ENCODE measurements around the gene STK11. TPM values are rescaled to one million over a fixed set of nuclear protein-coding genes. Genes with fewer than 3 reads are reported as not detected.

STK11 gene
- polyA plus RNA-seq, 1 donor from 2014 or later, result 51.6 TPM

GRCh38 chr19:1229924-1230782 is 24.6 kb downstream of the STK11 start:
- TF ChIP-seq POLR2AphosphoS5 (IDR thresholded peaks at IDR 0.05) (no peak), CTCF (IDR thresholded peaks at IDR 0.05; ENCODE audit: poor library complexity, severe bottlenecking) (no peak), REST (IDR thresholded peaks at IDR 0.05; ENCODE audit: borderline replicate concordance) (no peak), MXI1 (conservative IDR thresholded peaks at IDR 0.05; ENCODE audit: poor library complexity, severe bottlenecking) (no peak), EZH2 (IDR thresholded peaks at IDR 0.05; ENCODE audit: borderline replicate concordance, insufficient read depth, low read length, poor library complexity, severe bottlenecking) (no peak), RAD21 (conservative IDR thresholded peaks at IDR 0.05) (no peak), EP300 (conservative IDR thresholded peaks at IDR 0.05; ENCODE audit: poor library complexity, severe bottlenecking) (no peak), SMC3 (conservative IDR thresholded peaks at IDR 0.05; ENCODE audit: poor library complexity) (no peak), TAF1 (IDR thresholded peaks at IDR 0.05; ENCODE audit: low read depth) (no peak)
- no peak overlapping the region for H3K4me3 ChIP-seq (ENCODE audit: low read length)
- H3K36me3 ChIP-seq (ENCODE audit: insufficient read depth, low read length), result no peaks in the 10 kb centered on the region
- no peaks in the 10 kb centered on the region for H3K9me3 ChIP-seq (ENCODE audit: low read length)
- no peaks in the 10 kb centered on the region for H3K79me2 ChIP-seq (replicated peaks; ENCODE audit: insufficient read depth, low read length)
- no peaks in the 10 kb centered on the region for H3K27me3 ChIP-seq (ENCODE audit: insufficient read depth, low read depth, low read length)
- no peak overlapping the region for H3K9ac ChIP-seq (ENCODE audit: low read length)
- no peak overlapping the region for H3K4me2 ChIP-seq (ENCODE audit: low read length)
- H3K27ac ChIP-seq (ENCODE audit: low read length), result no peak overlapping the region
- H4K20me1 ChIP-seq (ENCODE audit: insufficient read depth), result no peaks in the 10 kb centered on the region
- H2AFZ ChIP-seq (ENCODE audit: low read depth, low read length), result no peak overlapping the region
- no peaks in the 10 kb centered on the region for H3F3A ChIP-seq (ENCODE audit: insufficient read depth, low read length, poor library complexity, severe bottlenecking)
- no peaks in the 10 kb centered on the region for H3K9me2 ChIP-seq (ENCODE audit: insufficient read depth, low read length)

- Histone ChIP-seq H4K20me1 (ENCODE audit: insufficient read depth) (no peaks in the 10 kb centered on the region), H3K27me3 (ENCODE audit: insufficient read depth, low read depth, low read length) (no peaks in the 10 kb centered on the region), H3K79me2 (replicated peaks; ENCODE audit: insufficient read depth, low read length) (peaks cover 7% of the 10 kb centered on the region), H3K36me3 (ENCODE audit: insufficient read depth, low read length) (no peaks in the 10 kb centered on the region), H3K9me2 (ENCODE audit: insufficient read depth, low read length) (no peaks in the 10 kb centered on the region), H3K4me2 (ENCODE audit: low read length) (no peak overlapping the region), H3F3A (ENCODE audit: insufficient read depth, low read length, poor library complexity, severe bottlenecking) (no peaks in the 10 kb centered on the region), H3K4me3 (ENCODE audit: low read length) (no peak overlapping the region), H3K9ac (ENCODE audit: low read length) (no peak overlapping the region), H2AFZ (ENCODE audit: low read depth, low read length) (no peak overlapping the region), H3K27ac (ENCODE audit: low read length) (no peak overlapping the region), H3K9me3 (ENCODE audit: low read length) (no peaks in the 10 kb centered on the region)
- no peak for TF ChIP-seq EZH2 (IDR thresholded peaks at IDR 0.05; ENCODE audit: borderline replicate concordance, insufficient read depth, low read length, poor library complexity, severe bottlenecking)
- TF ChIP-seq REST (IDR thresholded peaks at IDR 0.05; ENCODE audit: borderline replicate concordance), result no peak
- TF ChIP-seq EP300 (conservative IDR thresholded peaks at IDR 0.05; ENCODE audit: poor library complexity, severe bottlenecking), result no peak
- no peak for TF ChIP-seq CTCF (IDR thresholded peaks at IDR 0.05; ENCODE audit: poor library complexity, severe bottlenecking)
These were observed 25.4 kb downstream of the STK11 start for GRCh38 chr19:1230783-1231489.

Measured in neural cell (in vitro differentiated cells).